Trophoblast cell (in vitro differentiated cells and primary cell): ENCODE results near the gene GUCY1B1.

Experiments
- DNase-seq, 2 donors: peaks; one replicate each; pipeline ENCODE4 v3.0.0-alpha.2; 2016
- H2AFZ ChIP-seq: 2 replicates; pipeline ENCODE4 v1.6.1; 2013; ENCODE audit warnings: low read length, moderate library complexity, mild to moderate bottlenecking; ENCODE audit not compliant: insufficient read depth, poor library complexity
- H2AK5ac ChIP-seq: 2 replicates; pipeline ENCODE4 v1.6.1; 2013; ENCODE audit warnings: mild to moderate bottlenecking, low read length
- H2BK120ac ChIP-seq: 2 replicates; pipeline ENCODE4 v1.6.1; 2013; ENCODE audit warnings: low read length, mild to moderate bottlenecking, moderate library complexity; ENCODE audit not compliant: insufficient read depth, poor library complexity
- H2BK12ac ChIP-seq: 2 replicates; pipeline ENCODE4 v1.6.1; 2013; ENCODE audit warnings: mild to moderate bottlenecking, low read length, moderate library complexity
- H2BK5ac ChIP-seq: 2 replicates; pipeline ENCODE4 v1.6.1; 2013; ENCODE audit warnings: low read length, low read depth, moderate library complexity, mild to moderate bottlenecking; ENCODE audit not compliant: poor library complexity
- H3K14ac ChIP-seq: 2 replicates; pipeline ENCODE4 v1.6.1; 2013; ENCODE audit warnings: mild to moderate bottlenecking, low read length
- H3K18ac ChIP-seq: 2 replicates; pipeline ENCODE4 v1.6.1; 2013; ENCODE audit warnings: mild to moderate bottlenecking, low read length
- H3K23ac ChIP-seq: 2 replicates; pipeline ENCODE4 v1.6.1; 2013; ENCODE audit warnings: low read length
- H3K27ac ChIP-seq: 2 replicates; pipeline ENCODE4 v1.5.1; 2013; ENCODE audit warnings: low read depth, mild to moderate bottlenecking, inconsistent platforms, low read length, moderate library complexity
- H3K27me3 ChIP-seq: 2 replicates; pipeline ENCODE4 v1.6.1; 2013; ENCODE audit warnings: inconsistent platforms, mild to moderate bottlenecking, low read length, moderate library complexity; ENCODE audit not compliant: insufficient read depth
- H3K36me3 ChIP-seq, 2 experiments: 1 replicate in 1 of 2; 2 replicates in 1 of 2; pipeline ENCODE4 v1.6.1; 2013; ENCODE audit warnings: low read length in 2 of 2, mild to moderate bottlenecking in 2 of 2, moderate library complexity in 1 of 2; ENCODE audit not compliant: insufficient read depth in 2 of 2, control insufficient read depth in 1 of 2
- H3K4ac ChIP-seq: 2 replicates; pipeline ENCODE4 v1.6.1; 2013; ENCODE audit warnings: low read depth, mild to moderate bottlenecking, low read length, moderate library complexity
- H3K4me1 ChIP-seq, 2 experiments: 1 replicate in 1 of 2; 2 replicates in 1 of 2; pipeline ENCODE4 v1.6.1; 2013; ENCODE audit warnings: low read length in 2 of 2, mild to moderate bottlenecking in 2 of 2, moderate library complexity in 1 of 2; ENCODE audit not compliant: insufficient read depth in 2 of 2, control insufficient read depth in 1 of 2
- H3K4me2 ChIP-seq: 2 replicates; pipeline ENCODE4 v1.6.1; 2013; ENCODE audit warnings: inconsistent platforms, mild to moderate bottlenecking, low read length, moderate library complexity
- H3K4me3 ChIP-seq: 2 replicates; pipeline ENCODE4 v1.5.1; 2013; ENCODE audit warnings: mild to moderate bottlenecking, low read depth, low read length, inconsistent platforms
- H3K79me1 ChIP-seq: one replicate; pipeline ENCODE4 v1.6.1; 2013; ENCODE audit warnings: low read length
- H3K79me2 ChIP-seq: 2 replicates; pipeline ENCODE4 v1.6.1; 2013; ENCODE audit warnings: low read length, mild to moderate bottlenecking; ENCODE audit not compliant: control insufficient read depth, insufficient read depth, poor library complexity
- H3K9ac ChIP-seq: 2 replicates; pipeline ENCODE4 v1.6.1; 2013; ENCODE audit warnings: mild to moderate bottlenecking, low read length
- H3K9me3 ChIP-seq: 2 replicates; pipeline ENCODE4 v1.6.1; 2013; ENCODE audit warnings: low read depth, mild to moderate bottlenecking, control low read depth, inconsistent platforms, low read length; ENCODE audit not compliant: insufficient read depth
- H4K12ac ChIP-seq: 2 replicates; pipeline ENCODE4 v1.6.1; 2013; ENCODE audit warnings: low read depth, mild to moderate bottlenecking, low read length, moderate library complexity
- H4K8ac ChIP-seq: 2 replicates; pipeline ENCODE4 v1.6.1; 2013; ENCODE audit warnings: low read depth, mild to moderate bottlenecking, low read length, moderate library complexity
- H4K91ac ChIP-seq: one replicate; pipeline ENCODE4 v1.6.1; 2013; ENCODE audit warnings: low read depth, mild to moderate bottlenecking, low read length, moderate library complexity
- WGBS: extraction: QIAGEN DNeasy Blood & Tissue Kit; methylation state at CpG from one replicate; pipeline ENCODE4 v1.1.7; 2013; ENCODE audit warnings: missing lambda C conversion rate; ENCODE audit not compliant: insufficient read length, insufficient coverage; ENCODE audit errors: extremely low coverage; 5-methylcytosine and 5-hydroxymethylcytosine counted together

Gene GUCY1B1

GRCh38 chr4:155802190-155802959 is 43.6 kb downstream of the GUCY1B1 start:
- H2BK12ac ChIP-seq, result no peak overlapping the region
- H3K79me2 ChIP-seq, result no peaks in the 10 kb centered on the region
- no peak overlapping the region for H3K4me3 ChIP-seq
- no peak overlapping the region for H3K4ac ChIP-seq
- H4K12ac ChIP-seq, result no peak overlapping the region
- H2AFZ ChIP-seq, result no peak overlapping the region
- no peak overlapping the region for H4K8ac ChIP-seq
- WGBS, result no CpG with 5 or more reads among the region's 9 CpGs
- H3K36me3 ChIP-seq, result no peaks in the 10 kb centered on the region
- no peak overlapping the region for H3K23ac ChIP-seq
- DNase-seq, result peak in 1 of 2 donors; percentile 17
- H3K27ac ChIP-seq, result no peak overlapping the region
- H3K79me1 ChIP-seq, result no peaks in the 10 kb centered on the region
- H3K14ac ChIP-seq, result no peak overlapping the region
- no peak overlapping the region for H3K18ac ChIP-seq
- H3K9ac ChIP-seq, result no peak overlapping the region
- H3K9me3 ChIP-seq, result no peaks in the 10 kb centered on the region
- no peak overlapping the region for H2AK5ac ChIP-seq
- no peak overlapping the region for H4K91ac ChIP-seq
- H2BK5ac ChIP-seq, result no peak overlapping the region
- H3K4me1 ChIP-seq, result no peaks in the 10 kb centered on the region
- no peak overlapping the region for H3K4me2 ChIP-seq
- H3K27me3 ChIP-seq, result no peaks in the 10 kb centered on the region
- H2BK120ac ChIP-seq, result no peak overlapping the region

- Histone ChIP-seq H3K4me2 (no peak overlapping the region), H3K4me3 (no peak overlapping the region), H3K9me3 (no peaks in the 10 kb centered on the region), H2BK5ac (no peak overlapping the region), H3K27ac (no peak overlapping the region), H3K9ac (no peak overlapping the region), H3K27me3 (no peaks in the 10 kb centered on the region), H3K79me2 (no peaks in the 10 kb centered on the region), H3K79me1 (no peaks in the 10 kb centered on the region), H3K36me3 (no peaks in the 10 kb centered on the region), H4K91ac (no peak overlapping the region), H3K4me1 (no peaks in the 10 kb centered on the region), H3K14ac (no peak overlapping the region), H3K18ac (no peak overlapping the region), H2AK5ac (no peak overlapping the region), H4K8ac (no peak overlapping the region), H2BK120ac (no peak overlapping the region), H3K23ac (no peak overlapping the region), H3K4ac (no peak overlapping the region), H2BK12ac (no peak overlapping the region), H4K12ac (no peak overlapping the region), H2AFZ (no peak overlapping the region)
- no peak for DNase-seq
- WGBS, result no CpG with 5 or more reads among the region's 1 CpG
These were observed 46.2 kb downstream of the GUCY1B1 start for GRCh38 chr4:155805016-155805415.

GRCh38 chr4:155807021-155807420 is 48.2 kb downstream of the GUCY1B1 start:
- H2BK5ac ChIP-seq, result no peak overlapping the region
- H3K79me1 ChIP-seq, result no peaks in the 10 kb centered on the region
- H3K79me2 ChIP-seq, result no peaks in the 10 kb centered on the region
- H3K18ac ChIP-seq, result no peak overlapping the region
- no peak overlapping the region for H3K4me2 ChIP-seq
- no peak overlapping the region for H3K23ac ChIP-seq
- no peak overlapping the region for H3K27ac ChIP-seq
- no peak overlapping the region for H4K8ac ChIP-seq
- no CpG with 5 or more reads among the region's 1 CpG for WGBS
- no peak overlapping the region for H2AK5ac ChIP-seq
- H4K12ac ChIP-seq, result no peak overlapping the region
- H2BK120ac ChIP-seq, result no peak overlapping the region
- H2BK12ac ChIP-seq, result no peak overlapping the region
- no peak overlapping the region for H3K9ac ChIP-seq
- no peak overlapping the region for H2AFZ ChIP-seq
- H3K4ac ChIP-seq, result no peak overlapping the region
- H3K27me3 ChIP-seq, result no peaks in the 10 kb centered on the region
- DNase-seq, result no peak
- no peak overlapping the region for H3K4me3 ChIP-seq
- H3K14ac ChIP-seq, result no peak overlapping the region
- H3K9me3 ChIP-seq, result no peaks in the 10 kb centered on the region
- H3K36me3 ChIP-seq, result no peaks in the 10 kb centered on the region
- H4K91ac ChIP-seq, result no peak overlapping the region
- no peaks in the 10 kb centered on the region for H3K4me1 ChIP-seq

- H4K91ac ChIP-seq, result no peak overlapping the region
- no peak overlapping the region for H2BK5ac ChIP-seq
- no peak overlapping the region for H2BK12ac ChIP-seq
- no peaks in the 10 kb centered on the region for H3K4me1 ChIP-seq
- no peak overlapping the region for H2BK120ac ChIP-seq
- no peak overlapping the region for H2AFZ ChIP-seq
- H3K79me1 ChIP-seq, result no peaks in the 10 kb centered on the region
- no peak overlapping the region for H3K4me3 ChIP-seq
- no peak overlapping the region for H2AK5ac ChIP-seq
- no peak overlapping the region for H4K12ac ChIP-seq
- no peak overlapping the region for H3K18ac ChIP-seq
- H3K14ac ChIP-seq, result no peak overlapping the region
- no peak overlapping the region for H3K27ac ChIP-seq
- H3K9ac ChIP-seq, result no peak overlapping the region
- no peaks in the 10 kb centered on the region for H3K36me3 ChIP-seq
- no peak overlapping the region for H3K4ac ChIP-seq
- no peak overlapping the region for H4K8ac ChIP-seq
- peak; percentile 19 to 88 for DNase-seq
- H3K27me3 ChIP-seq, result no peaks in the 10 kb centered on the region
- no peak overlapping the region for H3K4me2 ChIP-seq
- no peaks in the 10 kb centered on the region for H3K79me2 ChIP-seq
- WGBS, result no CpG with 5 or more reads among the region's 1 CpG
- H3K23ac ChIP-seq, result no peak overlapping the region
- H3K9me3 ChIP-seq, result no peaks in the 10 kb centered on the region
These were observed 51.0 kb downstream of the GUCY1B1 start for GRCh38 chr4:155809835-155810234.
